Fibroblast of skin of back (primary cell): ENCODE measurements around the gene LTBP1.
"Not testable (repeated sequence)": the region's sequence is repeated elsewhere in the genome, so short reads cannot be mapped to it uniquely, and the experiment has no call there.

Experiments used
- DNase-seq: peaks from one replicate; pipeline ENCODE4 v3.0.0-alpha.2; 2013

Gene LTBP1

GRCh38 chr2:33363325-33364298 lies 416.9 kb downstream of the LTBP1 start:
- DNase-seq, result peak; percentile 91

GRCh38 chr2:33365264-33365970 lies 418.7 kb downstream of the LTBP1 start:
- no peak for DNase-seq

GRCh38 chr2:33366473-33366872 lies 419.7 kb downstream of the LTBP1 start:
- DNase-seq, result no peak

GRCh38 chr2:33368524-33368923 lies 421.8 kb downstream of the LTBP1 start:
- not testable (repeated sequence) for DNase-seq

GRCh38 chr2:33369191-33369590 lies 422.4 kb downstream of the LTBP1 start:
- DNase-seq, result no peak

GRCh38 chr2:33370636-33371265 lies 424.0 kb downstream of the LTBP1 start:
- DNase-seq, result no peak

GRCh38 chr2:33371304-33372090 lies 424.7 kb downstream of the LTBP1 start:
- no peak for DNase-seq

- DNase-seq, result no peak
Observed at GRCh38 chr2:33372940-33373553, 426.3 kb downstream of the LTBP1 start.

- peak; percentile 37 for DNase-seq
Observed at GRCh38 chr2:33373986-33374385, 427.2 kb downstream of the LTBP1 start.

- DNase-seq, result peak; percentile 52
Observed at GRCh38 chr2:33375054-33375453, 428.3 kb downstream of the LTBP1 start.

GRCh38 chr2:33377048-33377447 lies 430.3 kb downstream of the LTBP1 start:
- DNase-seq, result peak; percentile 54

GRCh38 chr2:33378556-33379210 lies 431.9 kb downstream of the LTBP1 start:
- DNase-seq, result no peak

GRCh38 chr2:33380001-33380609 lies 433.4 kb downstream of the LTBP1 start:
- DNase-seq, result no peak

GRCh38 chr2:33380719-33381118 lies 434.0 kb downstream of the LTBP1 start:
- DNase-seq, result no peak

- DNase-seq, result no peak
Observed at GRCh38 chr2:33381301-33381858, 434.6 kb downstream of the LTBP1 start.

- DNase-seq, result no peak
Observed at GRCh38 chr2:33383855-33384598, 437.3 kb downstream of the LTBP1 start.

GRCh38 chr2:33384599-33384961 lies 437.8 kb downstream of the LTBP1 start:
- DNase-seq, result no peak

GRCh38 chr2:33388996-33389395 lies 442.2 kb downstream of the LTBP1 start:
- no peak for DNase-seq

- DNase-seq, result not testable (repeated sequence)
Observed at GRCh38 chr2:33389695-33390094, 442.9 kb downstream of the LTBP1 start.
